Measurements from ENCODE around the gene EEPD1. TPM values are rescaled to one million over a fixed set of nuclear protein-coding genes. Genes with fewer than 3 reads are reported as not detected.

The EEPD1 gene
- total RNA-seq, 1 experiment from 2014 or later, result 48.0 TPM

- Histone ChIP-seq H3K9me3 (ENCODE audit: control insufficient read depth, insufficient read depth, low read depth, low read length) (no peaks in the 10 kb centered on the region), H3K36me3 (ENCODE audit: control insufficient read depth, insufficient read depth, low read length) (no peaks in the 10 kb centered on the region), H3K27ac (ENCODE audit: low read length) (peak overlapping the region; percentile 72), H3K4me1 (ENCODE audit: control insufficient read depth, insufficient read depth, low read length) (peaks cover 72% of the 10 kb centered on the region), H3K27me3 (ENCODE audit: control insufficient read depth, insufficient read depth, low read length) (no peaks in the 10 kb centered on the region), H3K4me3 (ENCODE audit: low read depth in 2 of 2, low read length in 2 of 2) (no peak overlapping the region)
- intact Hi-C loops (cut with micrococcal nuclease; ENCODE audit: unreplicated experiment) (no loop called here), in situ Hi-C loops (cut with HindIII; ENCODE audit: low pct_unique_long_range_greater_than_20kb, low sequenced_read_pairs) (no loop called here)
- ChIA-PET CTCF (interaction anchor here (0.5 kb wide), 1 partner anchor 8 kb away, joined by 3 read pairs; no protein-coding TSS in a partner anchor), POLR2A (no interaction called here)
- DNase-seq (ENCODE audit: low read depth, low spot score), result no peak
- no peak for TF ChIP-seq TCF7L2 (IDR thresholded peaks at IDR 0.05; ENCODE audit: low read depth, low read length)
- TF ChIP-seq, protein P1, sequence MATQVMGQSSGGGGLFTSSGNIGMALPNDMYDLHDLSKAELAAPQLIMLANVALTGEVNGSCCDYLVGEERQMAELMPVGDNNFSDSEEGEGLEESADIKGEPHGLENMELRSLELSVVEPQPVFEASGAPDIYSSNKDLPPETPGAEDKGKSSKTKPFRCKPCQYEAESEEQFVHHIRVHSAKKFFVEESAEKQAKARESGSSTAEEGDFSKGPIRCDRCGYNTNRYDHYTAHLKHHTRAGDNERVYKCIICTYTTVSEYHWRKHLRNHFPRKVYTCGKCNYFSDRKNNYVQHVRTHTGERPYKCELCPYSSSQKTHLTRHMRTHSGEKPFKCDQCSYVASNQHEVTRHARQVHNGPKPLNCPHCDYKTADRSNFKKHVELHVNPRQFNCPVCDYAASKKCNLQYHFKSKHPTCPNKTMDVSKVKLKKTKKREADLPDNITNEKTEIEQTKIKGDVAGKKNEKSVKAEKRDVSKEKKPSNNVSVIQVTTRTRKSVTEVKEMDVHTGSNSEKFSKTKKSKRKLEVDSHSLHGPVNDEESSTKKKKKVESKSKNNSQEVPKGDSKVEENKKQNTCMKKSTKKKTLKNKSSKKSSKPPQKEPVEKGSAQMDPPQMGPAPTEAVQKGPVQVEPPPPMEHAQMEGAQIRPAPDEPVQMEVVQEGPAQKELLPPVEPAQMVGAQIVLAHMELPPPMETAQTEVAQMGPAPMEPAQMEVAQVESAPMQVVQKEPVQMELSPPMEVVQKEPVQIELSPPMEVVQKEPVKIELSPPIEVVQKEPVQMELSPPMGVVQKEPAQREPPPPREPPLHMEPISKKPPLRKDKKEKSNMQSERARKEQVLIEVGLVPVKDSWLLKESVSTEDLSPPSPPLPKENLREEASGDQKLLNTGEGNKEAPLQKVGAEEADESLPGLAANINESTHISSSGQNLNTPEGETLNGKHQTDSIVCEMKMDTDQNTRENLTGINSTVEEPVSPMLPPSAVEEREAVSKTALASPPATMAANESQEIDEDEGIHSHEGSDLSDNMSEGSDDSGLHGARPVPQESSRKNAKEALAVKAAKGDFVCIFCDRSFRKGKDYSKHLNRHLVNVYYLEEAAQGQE (IDR thresholded peaks at IDR 0.05; ENCODE audit: insufficient read depth in 1 of 2, low read depth in 2 of 2, low read length in 1 of 2), result no peak
- TF ChIP-seq CTCF (IDR thresholded peaks at IDR 0.05), result no peak
- TF ChIP-seq SIN3A (IDR thresholded peaks at IDR 0.05; ENCODE audit: borderline replicate concordance, insufficient read depth, low read depth, low read length), result no peak
- no peak for TF ChIP-seq POLR2AphosphoS5 (IDR thresholded peaks at IDR 0.05; ENCODE audit: low read depth, low read length)
- no peak for ATAC-seq
- BruUV-seq (replicated peaks), result no TSS peak
These were observed 111.2 kb downstream of the EEPD1 start for GRCh38 chr7:36264123-36264801.

GRCh38 chr7:36264913-36265516, 112.0 kb downstream of the EEPD1 start:
- Histone ChIP-seq H3K36me3 (ENCODE audit: control insufficient read depth, insufficient read depth, low read length) (no peaks in the 10 kb centered on the region), H3K9me3 (ENCODE audit: control insufficient read depth, insufficient read depth, low read depth, low read length) (no peaks in the 10 kb centered on the region), H3K4me1 (ENCODE audit: control insufficient read depth, insufficient read depth, low read length) (peaks cover 65% of the 10 kb centered on the region), H3K4me3 (ENCODE audit: low read depth in 2 of 2, low read length in 2 of 2) (no peak overlapping the region), H3K27ac (ENCODE audit: low read length) (peak overlapping the region; percentile 72), H3K27me3 (ENCODE audit: control insufficient read depth, insufficient read depth, low read length) (no peaks in the 10 kb centered on the region)
- in situ Hi-C loops (cut with HindIII; ENCODE audit: low pct_unique_long_range_greater_than_20kb, low sequenced_read_pairs), result no loop called here
- no peak for DNase-seq (ENCODE audit: low read depth, low spot score)
- no TSS peak for BruUV-seq (replicated peaks)
- TF ChIP-seq, protein P1 (IDR thresholded peaks at IDR 0.05; ENCODE audit: insufficient read depth in 1 of 2, low read depth in 2 of 2, low read length in 1 of 2), result no peak
- TF ChIP-seq CTCF (IDR thresholded peaks at IDR 0.05) (no peak), SIN3A (IDR thresholded peaks at IDR 0.05; ENCODE audit: borderline replicate concordance, insufficient read depth, low read depth, low read length) (no peak), POLR2AphosphoS5 (IDR thresholded peaks at IDR 0.05; ENCODE audit: low read depth, low read length) (no peak), TCF7L2 (IDR thresholded peaks at IDR 0.05; ENCODE audit: low read depth, low read length) (no peak)
- intact Hi-C loops (cut with micrococcal nuclease; ENCODE audit: unreplicated experiment), result no loop called here
- ATAC-seq, result no peak
- ChIA-PET CTCF (interaction anchor here (0.5 kb wide), 1 partner anchor 8 kb away, joined by 3 read pairs; no protein-coding TSS in a partner anchor), POLR2A (interaction anchor here (0.7 kb wide), 1 partner anchor 65 kb away, joined by 5 read pairs; no protein-coding TSS in a partner anchor)

Data from Panc1 (cell line).